GM21423 (cell line): ENCODE data around the gene GNLY.
"Not testable (repeated sequence)": the region's sequence is repeated elsewhere in the genome, so short reads cannot be mapped to it uniquely, and the experiment has no call there.

Experiments
- ATAC-seq: cut with Tn5 transposase; IDR thresholded peaks from one replicate; pipeline ENCODE4 v1.9.1; 2021; ENCODE audit warnings: mild to moderate bottlenecking, moderate library complexity; ENCODE audit not compliant: unreplicated experiment

The GNLY gene

DNA sequence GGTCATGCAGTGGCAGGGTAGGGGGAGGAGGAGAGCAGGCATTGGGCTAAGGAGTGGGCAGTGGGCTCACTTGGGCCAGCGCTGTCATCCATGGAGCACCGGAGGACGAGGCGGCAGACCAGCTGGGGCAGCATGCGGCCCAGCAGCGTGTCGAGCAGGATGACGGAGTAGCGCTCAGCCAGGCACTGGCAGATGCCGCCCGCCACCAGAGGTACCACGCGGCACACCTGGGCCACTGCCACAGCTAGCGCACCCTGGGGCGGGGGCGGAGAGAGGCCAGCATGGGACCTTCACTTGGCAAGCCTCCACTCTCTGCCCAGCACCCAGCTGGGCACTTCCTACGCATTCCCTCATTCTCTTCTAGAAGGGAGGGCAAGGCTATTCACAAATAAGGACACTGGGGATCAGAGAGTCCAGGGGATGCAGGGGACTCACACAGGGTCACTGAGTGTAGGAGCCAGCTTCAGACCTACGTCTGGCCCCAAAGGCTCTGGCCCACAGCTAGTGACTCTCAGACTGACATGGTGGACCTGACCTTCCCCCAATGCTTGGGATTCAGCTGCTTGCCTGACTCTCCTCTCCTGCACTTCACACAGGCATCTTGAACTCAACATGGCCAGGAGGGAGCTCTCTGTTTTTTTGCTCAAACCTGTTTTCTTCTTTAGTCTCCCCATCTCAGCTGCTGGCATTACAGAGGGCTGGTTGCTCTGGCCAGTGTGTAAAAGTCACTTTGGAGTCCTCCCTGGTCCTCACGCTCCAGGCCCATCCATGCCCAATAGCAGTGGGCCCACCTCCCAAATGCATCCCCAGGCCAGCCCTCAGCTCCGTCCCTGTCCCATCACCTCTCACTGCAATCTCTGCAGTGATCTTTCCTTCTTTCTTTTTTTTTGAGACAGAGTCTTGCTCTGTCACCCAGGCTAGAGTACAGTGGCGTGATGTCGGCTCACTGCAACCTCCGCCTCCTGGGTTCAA is 30.3 kb upstream of the GNLY start:
- ATAC-seq = no peak

DNA sequence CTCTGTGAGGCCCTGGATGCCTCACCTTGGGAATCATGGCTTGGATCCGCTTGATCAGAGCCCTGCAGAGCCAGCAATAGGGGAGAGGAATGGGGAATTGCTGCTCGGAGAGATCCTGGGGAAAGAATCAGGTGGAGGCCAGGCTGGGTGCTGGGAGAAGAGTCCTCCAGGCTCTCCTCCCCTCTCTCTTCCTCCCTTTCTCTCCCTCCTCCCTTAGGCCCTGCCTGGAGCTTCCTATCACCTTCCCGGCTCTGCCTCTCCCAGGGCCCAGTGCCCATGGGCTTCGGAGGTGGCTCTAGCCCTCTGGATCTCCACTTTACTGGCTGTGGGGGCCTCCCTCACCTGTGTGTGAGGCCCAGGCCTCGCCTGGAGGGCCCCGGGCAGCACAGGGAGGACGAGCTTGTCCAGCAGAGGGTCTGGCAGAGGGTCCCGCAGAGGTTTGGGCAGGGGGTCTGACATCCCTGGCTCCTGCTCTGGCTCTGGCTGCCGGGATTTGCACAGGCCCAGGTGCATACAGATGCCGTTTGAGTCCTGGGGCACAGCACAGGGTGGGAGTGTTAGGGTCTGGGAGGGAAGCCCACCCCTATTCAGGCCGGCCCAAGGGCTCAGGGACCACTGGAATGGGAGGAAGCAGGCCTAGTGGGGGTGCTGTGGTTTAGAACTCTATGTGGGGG is 28.8 kb upstream of the GNLY start:
- ATAC-seq = no peak

DNA sequence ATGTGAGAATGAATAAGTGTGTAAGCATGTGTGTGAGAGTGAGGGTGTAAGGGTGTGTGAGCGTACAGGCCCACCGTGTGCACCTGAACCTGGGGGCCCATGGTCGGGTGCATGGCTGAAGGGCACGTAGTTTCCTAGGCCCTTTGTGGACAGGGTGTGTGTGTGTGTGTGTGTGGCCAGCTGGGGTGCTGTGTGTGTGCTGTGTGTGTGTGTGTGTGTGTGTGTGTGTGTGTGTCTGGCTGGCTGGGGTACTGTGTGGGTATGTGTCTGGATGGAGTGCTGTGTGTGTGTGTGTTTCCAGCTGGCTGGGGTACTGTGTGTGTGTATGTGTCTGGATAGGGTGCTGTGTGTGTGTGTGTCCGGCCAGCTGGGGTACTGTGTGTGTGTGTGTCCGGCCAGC is 28.1 kb upstream of the GNLY start:
- ATAC-seq = no peak

DNA sequence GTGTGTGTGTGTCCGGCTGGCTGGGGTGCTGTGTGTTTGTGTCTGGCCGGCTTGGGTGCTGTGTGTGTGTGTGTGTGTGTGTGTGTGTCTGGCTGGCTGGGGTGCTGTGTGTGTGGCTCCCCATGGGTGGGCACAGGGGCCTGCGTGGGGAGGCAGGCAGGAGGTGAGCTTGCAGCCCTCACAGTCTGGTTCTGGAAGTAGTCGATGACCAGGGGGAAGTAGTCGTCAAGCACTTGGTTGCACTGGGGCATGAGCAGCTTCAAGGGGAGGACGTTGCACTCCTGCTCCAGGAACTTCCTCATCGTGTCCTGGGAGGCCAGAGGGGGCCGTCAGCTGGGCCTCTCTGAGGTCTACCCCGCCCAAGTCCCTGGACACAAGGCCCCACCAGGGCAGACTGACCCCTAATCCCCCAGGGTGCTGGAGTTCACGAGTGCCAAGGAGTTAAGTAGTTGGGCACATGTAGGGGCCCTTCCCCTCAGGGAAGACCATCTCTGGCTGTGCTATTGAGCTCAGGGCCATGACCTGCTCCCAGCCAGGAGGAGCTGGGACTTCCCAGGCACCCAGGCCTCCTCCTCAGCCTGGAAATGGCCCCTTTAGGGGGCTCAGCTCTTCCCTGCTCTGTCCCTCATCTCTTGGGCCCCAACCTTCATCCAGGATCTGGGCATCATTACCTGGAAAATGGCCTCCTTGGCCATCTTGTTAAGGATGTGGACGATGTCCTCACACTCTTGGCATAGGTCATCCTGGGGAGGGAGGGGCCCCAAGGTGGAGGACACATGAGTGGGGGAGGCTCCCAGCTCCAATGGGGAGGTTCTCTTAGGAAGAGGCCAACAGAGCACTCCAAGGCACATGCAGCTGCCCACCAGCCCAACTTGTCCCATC is 27.5 kb upstream of the GNLY start:
- ATAC-seq = no peak

DNA sequence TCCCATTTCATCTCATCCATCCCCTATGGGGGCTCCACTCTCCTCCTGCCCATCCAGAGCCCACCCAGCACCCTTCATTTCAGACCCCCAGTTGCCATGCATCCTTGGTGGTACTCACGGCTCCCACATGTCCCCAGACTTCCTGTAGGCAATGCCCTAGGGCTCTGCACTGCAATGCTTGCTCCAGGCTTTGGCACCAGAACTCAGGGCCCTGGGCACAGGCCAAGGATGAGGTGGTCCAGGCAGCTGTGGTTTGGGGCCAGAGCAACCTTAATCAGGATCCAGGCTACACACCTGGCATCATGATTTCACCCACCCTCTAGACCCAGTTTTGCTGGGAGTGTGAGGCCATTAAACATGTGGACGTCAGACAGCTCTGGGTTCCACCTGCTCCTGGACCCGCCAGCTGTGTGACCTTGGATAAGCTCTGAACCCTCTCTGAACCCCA is 26.6 kb upstream of the GNLY start:
- ATAC-seq = no peak

DNA sequence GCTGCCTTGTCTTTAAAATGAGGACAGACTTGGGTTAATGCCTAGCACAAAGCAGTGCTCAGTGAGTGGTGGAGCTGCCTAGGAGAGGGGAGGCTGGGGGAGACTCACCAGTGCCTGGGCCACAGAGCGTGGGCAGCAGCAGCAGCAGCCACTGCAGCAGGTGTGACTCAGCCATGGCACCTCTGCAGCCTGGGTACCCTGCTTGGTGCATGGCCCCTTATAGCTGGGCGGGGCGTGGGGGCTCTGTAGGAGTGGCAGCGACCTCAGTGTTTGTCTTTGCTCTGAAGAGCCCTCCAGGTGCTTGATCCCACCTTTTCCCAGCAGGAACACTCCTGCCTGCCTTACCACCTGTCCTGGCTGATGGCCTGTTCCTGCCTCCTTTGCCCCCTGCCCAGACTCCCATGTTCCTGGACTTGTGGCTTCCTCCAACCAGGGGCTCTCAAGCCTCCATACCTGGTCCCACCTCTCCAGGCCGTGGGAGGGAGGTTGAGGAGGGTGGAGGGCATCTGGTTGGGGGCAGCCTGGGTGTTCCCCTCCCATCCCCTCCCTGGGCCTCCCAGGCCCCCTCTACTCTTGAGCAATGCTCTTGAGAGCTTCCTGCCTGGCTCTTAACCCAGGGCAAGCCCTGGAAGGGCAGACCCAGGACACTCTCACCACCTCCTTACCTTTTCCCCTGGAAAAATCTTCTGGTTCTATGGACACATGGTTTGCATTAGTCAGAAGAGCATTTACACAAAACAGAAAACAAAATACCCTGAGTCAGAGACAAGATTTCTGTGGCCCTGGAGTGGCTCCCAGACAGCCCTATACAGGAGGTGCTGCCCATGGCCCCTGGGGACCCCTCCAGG is 25.9 kb upstream of the GNLY start, which contains the start of gene SFTPB:
SFTPB (minus strand) TSS at position 191 of the 848 bp plus-strand sequence; CDS start at position 175, 16 bp downstream.
- no peak for ATAC-seq

DNA sequence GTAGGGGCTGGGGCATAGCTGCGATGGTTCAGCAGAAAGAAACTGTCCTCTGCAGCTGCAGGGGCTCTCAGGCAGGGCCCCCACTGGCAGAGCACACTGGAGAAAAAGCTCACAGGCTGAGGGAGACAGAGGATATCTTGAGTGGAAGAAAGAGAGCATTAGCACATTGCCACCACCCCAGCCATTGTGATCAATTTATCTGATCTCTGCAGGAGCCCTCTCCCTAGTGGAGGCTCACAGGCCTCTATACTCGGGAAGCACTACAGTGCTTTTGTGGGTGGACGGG is 25.4 kb upstream of the GNLY start:
- no peak for ATAC-seq

DNA sequence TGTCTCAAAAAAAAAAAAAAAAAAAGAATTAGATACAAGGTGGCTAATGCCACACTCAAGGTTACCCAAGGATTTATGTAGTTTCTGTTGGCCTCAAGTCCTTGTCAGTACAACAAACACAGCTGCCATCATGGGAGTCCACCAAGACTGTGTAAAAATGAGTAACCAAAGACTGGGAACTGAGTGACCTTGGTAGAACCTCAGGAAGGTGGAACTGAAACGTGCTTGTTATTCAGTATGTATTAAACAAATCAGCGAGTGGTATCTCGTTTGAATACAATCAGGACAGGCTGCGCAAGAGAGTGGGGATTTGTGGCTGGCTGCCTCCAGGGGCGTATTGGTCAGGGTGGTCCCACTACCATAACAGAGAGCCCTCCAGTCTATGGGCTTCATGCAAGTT is 24.6 kb upstream of the GNLY start:
- ATAC-seq = peak; percentile 84

DNA sequence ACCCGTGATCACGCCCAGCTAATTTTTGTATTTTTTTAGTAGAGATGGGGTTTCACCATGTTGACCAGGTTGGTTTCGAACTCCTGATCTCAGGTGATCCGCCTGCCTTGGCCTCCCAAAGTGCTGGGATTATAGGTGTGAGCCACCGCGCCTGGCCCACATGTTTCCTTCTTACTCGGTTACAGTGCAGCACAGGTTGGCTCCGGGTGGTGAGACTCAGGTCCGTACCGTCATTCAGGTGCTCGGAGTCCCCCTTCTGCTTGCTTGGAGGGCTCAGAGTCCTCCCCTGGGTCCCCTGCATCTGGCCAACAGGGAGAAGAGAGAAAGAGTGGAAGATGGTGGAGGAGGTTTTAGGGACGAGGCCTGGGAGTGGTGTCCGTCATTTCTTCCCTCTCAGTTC is 23.7 kb upstream of the GNLY start:
- ATAC-seq = not testable (repeated sequence)

DNA sequence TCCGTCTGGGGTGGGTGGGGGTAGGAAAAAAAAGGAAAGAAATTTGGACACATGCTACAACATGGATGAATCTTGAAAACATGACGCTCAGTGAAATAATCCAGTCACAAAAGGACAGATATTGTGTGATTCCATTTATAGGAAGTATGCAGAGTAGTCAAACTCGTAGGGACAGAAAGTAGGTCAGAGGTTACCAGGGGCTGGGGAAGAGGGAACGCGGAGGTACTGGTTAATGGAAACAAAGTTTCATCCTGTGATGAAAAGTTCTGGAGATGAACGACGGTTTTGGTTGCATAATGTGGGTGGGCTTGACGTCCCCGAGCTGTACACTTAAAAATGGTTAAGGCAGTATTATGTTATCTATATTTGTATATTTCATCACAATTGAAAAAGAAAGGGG is 21.7 kb upstream of the GNLY start:
- no peak for ATAC-seq

DNA sequence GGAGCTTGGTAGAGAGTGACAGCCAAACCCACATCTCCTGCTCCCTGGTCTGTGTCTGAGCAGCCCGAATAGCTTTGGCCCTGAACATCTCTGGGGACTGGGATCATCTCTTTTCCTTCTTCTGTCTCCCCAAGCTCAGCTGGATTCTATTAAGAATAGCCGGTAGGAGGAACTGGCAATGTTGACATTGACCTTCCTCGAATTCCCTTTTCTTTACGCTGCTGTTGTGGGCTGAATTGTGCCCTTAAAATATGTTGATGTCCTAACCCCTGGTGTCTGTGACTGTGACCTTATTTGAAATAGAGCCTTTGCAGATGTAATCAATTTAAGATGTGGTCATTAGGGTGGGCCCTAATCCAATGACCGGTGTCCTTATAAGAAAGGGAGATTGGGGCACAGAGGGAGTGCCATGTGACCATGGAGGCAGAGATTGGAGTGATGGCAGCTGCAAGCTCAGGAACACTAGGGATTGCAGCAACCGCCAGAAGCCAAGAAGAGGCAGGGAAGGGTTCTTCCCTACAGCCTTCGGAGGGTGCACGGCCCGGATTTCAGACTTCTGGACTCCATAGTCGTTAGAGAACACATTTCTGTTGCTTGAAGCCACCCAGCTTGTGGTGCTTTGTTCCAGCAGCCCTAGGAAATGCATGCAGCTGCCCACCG is 20.3 kb upstream of the GNLY start:
- no peak for ATAC-seq

DNA sequence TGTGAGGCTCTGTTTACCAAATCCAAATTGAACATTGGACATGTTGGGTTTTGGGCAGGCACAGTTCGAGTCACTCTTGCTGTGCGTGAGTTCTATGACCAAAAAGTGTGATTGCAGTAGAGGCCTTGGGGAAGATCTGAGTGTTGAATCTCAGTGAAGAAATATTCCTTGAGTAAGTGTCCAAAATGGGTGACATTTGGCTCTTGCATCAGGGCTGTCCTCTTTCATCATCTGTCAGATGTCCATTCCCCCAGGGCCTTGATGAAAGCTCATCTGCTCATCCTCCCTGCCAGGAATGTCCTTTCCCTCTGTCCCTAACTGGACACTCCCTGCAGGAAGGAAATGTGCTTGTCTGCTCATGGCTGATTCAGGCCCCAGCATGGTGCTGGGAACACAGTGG is 19.7 kb upstream of the GNLY start:
- no peak for ATAC-seq

DNA sequence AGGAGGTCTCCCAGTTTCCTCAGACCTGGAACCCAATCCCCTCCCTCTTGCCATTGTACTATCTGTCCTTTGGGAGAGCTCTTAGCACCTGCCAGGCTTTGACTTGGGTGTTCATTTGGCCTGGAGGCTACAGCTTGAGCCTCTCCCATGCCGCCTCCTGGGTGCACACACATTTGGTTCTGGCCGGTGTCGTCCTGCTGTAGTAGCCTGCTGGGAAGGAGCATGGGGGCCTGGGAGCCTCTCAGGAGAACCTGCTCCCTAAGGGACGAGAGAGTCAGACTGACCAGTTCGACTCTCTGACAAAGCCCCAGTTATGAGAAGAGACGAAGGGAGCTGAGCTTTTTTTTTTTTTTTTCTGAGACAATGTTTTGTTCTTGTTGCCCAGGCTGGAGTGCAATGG is 18.7 kb upstream of the GNLY start:
- ATAC-seq = no peak

DNA sequence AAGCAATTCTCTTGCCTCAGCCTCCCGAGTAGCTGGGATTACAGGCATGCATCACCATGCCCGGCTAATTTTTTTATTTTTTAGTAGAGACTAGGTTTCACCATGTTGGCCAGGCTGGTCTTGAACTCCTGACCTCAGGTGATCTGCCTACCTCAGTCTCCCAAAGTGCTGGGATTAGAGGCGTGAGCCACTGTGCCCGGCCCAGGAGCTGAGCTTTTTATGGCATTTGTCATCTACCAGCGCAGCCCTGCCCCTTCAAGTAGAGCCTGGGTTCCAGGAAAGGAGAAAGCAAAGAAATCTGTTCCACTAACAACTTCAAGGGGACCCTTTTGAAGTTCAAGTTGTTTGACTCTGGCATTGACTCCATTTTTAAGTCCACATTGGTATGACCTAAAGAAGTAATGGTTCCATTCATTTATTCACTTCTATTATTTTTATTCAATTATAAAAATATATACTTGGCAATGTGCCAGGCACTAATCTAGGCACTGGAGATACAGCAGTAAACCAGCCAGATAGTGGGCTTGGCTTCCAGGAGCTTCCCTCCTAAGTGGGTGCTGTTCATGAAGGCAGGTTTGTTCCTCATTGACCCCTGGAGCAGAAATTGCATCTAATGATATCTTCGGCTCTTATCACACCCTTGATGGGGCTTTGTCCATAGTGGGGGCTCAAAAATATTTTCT is 18.2 kb upstream of the GNLY start:
- ATAC-seq = no peak

DNA sequence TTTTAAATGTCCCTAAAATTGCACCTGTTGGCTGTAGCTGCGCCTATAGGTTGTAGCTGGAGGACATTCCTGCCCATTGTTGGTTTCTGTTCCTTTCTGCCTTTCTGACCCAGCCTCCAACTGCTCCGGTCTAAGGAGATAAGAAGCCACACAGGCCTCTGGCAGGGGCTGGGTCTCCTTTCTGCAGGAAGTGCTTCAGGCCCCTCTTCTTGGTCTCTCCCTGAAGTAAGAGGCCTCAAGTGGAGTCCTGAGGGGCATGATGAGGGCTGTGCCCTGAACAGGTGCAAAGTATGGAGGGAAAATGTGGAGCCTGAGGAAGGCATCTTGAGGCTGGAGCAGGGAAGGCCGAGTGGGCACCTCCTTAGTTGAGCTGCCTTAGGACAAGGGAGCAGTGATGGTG is 15.8 kb upstream of the GNLY start:
- ATAC-seq = no peak

DNA sequence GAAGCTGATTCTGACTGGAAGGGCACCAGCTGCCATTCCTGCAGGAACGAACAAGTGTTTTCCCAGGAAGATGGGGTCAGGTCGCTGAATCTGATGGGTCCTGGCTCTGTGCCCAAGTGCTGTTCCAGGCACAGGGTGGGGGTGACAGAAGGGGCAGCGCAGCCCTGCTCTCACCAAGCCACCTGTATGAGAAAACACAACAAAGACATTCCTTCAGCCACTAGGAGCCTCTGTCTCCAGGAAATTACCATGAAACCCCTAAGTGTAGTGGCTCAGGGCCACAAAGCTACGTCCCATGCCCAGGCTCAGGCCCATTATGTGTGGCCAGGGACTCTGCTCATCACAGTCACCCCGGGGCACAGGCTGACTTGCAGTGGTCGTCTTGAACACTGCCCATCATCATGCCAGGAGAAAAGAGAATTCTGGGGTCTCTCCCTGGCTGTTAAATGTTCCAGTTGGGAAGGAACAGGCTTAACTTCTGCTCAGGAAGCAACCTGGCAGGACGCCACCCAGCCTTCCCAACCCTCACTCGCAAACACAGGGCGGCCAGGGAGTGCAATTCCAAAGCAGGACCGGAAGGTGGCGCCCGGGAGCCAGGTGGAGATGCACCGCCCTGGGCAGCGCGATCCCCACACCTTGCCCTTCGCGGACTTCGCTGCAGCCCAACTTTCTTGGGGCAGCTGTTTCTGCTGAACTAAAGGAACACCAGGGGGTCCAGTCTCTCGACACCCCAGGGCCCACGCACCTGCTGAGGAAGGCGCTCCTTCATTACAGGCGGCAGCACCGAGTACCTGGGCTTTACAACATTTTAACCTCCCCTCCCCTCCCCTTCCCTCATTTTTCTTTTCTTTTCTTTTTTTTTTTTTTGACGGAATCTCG is 15.1 kb upstream of the GNLY start:
- ATAC-seq = peak; percentile 76

DNA sequence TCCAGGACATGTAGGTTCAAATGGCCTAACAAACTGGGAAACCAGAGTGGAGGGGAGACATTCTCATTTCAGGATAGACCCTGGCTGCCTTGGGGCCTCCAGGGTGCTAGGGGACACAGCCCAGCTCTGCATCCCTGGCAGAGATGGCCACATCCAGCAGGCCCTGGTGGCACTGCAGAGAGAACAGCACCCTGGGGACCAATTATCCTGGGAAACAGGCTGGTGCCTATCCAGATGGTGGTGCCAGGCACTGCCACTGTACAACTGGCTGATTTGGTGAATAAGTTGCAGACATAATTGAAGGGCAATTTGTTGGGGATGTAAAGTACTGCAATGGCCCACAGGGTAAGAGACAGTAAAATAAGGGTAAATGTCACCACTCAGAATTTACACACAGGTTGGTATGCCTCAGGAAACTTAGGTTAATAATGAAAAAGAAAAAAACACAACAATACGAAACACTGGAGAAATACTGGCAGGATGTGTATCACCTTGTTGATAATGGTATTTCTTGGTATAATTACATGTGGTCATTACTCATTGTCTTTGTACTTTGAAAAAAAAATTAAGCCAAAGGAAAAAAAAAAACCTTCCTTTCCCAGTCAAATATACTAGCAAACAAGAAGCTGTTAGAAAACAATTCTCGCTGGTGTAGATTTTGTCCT is 13.3 kb upstream of the GNLY start:
- ATAC-seq = no peak

DNA sequence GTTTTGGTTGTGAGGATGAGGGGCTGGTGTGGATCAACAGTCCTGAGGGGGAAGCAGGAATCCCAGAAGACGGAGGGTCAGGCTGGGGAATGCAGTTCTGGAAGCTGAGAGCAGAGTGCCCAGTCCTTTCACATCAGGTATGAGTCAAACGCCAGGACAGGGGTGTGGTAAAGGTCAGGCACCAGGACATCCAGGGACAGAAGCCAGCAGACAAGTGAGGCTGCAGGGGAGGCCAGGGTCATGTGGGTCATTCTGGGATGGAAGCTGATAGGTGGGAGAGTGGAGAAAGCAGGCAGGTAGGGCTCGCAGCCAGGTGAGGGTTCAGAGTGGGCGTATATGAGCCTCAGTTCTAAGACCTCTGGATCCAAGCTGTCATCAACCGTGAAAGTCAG is 12.8 kb upstream of the GNLY start:
- no peak for ATAC-seq
